GM19328 (cell line): ENCODE measurements around the gene CDK6.

Experiments used
- ATAC-seq: cut with Tn5 transposase; IDR thresholded peaks from one replicate; pipeline ENCODE4 v1.9.1; 2021; ENCODE audit warnings: mild to moderate bottlenecking, moderate library complexity; ENCODE audit not compliant: unreplicated experiment

Gene CDK6

GRCh38 chr7:92847305-92847704, 10.9 kb upstream of the CDK6 start:
- ATAC-seq: no peak

- ATAC-seq: no peak
These were observed 9.4 kb upstream of the CDK6 start for GRCh38 chr7:92845736-92846135.

DNA sequence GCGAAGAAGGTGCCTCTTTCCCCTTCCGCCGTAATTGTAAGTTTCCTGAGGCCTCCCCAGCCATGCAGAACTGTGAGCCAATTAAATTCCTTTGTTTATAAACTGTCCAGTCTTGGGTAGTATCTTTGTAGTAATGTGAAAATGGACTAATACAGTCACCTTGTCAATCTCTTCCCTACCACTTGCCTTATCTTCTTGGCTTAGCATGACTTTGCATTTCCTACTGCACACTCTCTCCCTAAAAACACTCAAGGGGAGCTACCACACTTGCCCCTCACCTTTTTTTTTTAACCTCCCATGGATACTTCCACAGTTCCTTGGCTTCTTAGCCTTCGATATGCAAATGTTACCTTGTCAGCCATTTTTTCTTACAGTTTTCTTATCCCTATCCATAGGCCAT, 7.4 kb upstream of the CDK6 start:
- no peak for ATAC-seq

DNA sequence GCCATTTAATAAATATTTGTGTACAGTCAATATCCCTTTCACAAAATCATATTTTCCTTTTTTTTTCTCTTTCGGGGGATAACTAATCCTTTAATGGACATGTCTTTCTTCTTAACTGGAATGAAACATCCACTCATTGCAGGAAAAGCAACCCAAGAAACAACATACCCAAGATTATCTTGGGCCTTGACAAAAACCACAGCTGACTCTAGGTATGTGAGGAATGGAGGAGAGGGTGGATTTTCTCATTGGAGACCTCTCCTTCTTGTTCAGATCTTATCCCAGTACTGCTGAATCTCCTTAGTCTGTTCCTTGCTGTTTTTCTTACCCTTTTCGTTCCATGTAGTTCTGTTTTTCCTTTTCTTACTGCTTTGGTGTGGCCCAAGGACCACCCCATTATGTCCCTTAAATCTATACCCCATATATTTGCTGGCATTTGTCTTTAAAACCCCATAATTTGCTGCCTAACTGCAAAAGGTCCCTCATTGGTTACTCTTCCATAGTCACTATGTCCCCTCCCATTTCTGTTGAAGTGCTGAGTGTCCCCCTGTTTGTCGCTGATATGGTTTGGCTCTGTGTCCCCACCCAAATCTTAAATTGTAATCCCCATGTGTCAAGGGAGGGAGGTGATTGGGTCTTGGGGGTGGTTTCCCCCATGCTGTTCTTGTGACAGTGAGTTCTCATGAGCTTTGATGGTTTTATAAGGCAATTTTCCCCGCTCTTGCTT, 6.8 kb upstream of the CDK6 start:
- no peak for ATAC-seq

- no peak for ATAC-seq
These were observed 4.8 kb upstream of the CDK6 start for GRCh38 chr7:92841192-92841591.

DNA sequence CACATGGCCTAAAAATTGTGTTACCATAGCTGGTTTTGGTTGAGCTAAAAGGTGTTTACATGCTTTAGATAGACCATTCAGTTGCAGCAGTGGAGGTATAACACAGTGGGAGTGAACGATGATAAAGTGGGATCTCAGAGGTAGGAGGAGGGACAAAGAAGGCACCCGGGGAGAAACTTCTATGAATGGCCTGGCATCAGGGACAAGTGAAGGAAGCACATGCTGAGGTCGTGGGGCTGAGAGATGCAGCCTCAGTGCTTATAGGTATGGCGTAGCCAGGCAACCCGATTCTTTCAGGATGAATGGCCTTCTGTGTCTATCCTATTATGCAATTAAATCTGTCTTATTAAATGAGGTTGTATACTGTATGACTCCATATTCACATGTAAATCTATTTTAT, 3.9 kb upstream of the CDK6 start:
- ATAC-seq: no peak

- no peak for ATAC-seq
These were observed 3.5 kb upstream of the CDK6 start for GRCh38 chr7:92839901-92840300.

DNA sequence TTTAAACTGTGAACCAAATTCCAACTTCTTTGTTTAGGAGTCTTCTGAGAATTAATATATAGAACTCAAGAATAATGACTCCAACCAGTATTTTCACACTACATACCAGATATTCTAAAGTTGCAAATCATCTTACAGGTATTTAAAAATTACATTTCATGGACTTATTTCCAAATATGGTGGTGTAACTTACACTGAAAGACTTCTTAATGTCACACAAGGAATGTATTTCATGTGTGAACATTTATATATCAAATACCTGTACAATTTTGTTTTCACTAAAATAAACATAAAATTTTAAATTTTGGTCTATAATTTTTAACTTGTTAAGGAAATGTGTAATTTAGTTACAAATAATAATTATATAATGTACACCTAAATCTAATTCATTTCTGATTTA, 2.6 kb upstream of the CDK6 start:
- ATAC-seq: no peak

- no peak for ATAC-seq
These were observed 802 bp upstream of the CDK6 start for GRCh38 chr7:92837000-92837749.

GRCh38 chr7:92835851-92836488, 403 bp downstream of the CDK6 start:
- ATAC-seq: no peak

- no peak for ATAC-seq
These were observed 1.0 kb downstream of the CDK6 start for GRCh38 chr7:92835261-92835850.

DNA sequence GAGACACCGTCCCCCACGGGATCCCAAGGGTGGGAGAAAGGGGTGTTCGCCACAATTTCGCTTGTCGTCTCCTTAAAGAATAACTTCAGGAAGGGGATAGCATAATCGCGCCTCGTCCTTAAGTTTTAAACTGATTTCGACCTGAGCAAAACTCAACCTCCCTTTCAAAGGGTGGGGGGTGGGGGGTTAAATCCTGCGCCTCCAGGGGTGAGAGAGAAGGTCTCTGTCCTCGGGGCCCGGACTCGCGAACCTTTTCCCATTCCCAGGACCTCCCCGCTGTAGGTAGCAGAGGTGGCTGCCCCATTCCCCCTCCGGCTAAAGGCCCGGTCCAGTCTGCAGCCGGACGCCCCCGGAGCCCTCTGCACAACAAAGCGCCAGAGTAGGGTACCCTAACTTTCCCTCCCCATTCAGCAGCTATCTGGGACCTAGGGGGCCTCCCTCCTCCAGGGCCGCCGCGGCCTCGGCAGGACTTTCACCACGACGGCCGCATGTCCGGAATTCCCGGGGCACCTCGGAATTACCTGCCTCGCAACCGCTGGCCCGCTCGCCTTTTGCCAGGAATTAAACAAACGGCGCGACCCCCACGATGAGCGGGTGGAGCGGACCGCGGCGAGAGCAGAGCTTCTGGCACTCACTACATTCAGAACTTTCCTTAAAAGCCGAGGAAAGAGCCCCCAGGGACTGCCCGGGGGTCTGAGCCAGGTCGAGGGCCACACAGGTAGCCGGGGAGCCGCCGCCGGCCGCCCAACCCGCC, 1.7 kb downstream of the CDK6 start:
- ATAC-seq: no peak

DNA sequence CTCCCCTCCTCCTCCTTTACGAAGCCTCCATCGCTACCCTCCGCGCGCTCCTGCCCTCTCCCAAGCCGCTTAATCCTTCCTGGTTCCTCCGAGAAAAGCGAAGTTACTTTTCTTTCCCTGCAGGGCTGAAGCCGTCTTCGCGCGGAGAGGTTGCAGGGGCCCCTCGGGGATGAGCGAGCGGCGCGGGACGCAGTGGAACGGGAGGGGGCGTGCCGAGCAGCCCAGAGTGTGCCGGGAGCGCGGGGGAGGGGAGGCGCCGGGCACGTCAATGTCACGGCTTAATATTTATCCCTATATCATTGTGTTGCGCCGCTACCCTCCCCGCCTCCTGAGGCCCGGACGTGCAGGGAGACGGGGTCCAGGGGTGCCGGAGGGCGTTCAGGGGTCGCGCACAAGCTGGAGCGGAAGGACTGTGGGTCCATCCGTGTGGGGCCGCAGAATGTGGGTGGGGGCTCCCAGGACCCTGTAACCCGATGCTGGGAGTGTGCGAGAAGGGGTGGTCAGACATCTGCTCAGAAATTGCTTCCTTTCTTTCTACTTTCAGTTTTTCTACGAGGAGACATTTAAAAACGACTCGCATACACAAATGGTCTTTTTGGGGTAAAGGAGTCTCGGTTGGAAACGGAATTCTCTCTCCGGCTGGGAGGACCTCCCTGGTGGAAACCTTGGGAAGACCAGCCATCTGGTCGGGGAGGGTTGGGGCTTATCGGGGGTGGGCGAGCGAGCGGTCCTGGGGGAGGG, 2.4 kb downstream of the CDK6 start:
- peak; percentile 42 for ATAC-seq

DNA sequence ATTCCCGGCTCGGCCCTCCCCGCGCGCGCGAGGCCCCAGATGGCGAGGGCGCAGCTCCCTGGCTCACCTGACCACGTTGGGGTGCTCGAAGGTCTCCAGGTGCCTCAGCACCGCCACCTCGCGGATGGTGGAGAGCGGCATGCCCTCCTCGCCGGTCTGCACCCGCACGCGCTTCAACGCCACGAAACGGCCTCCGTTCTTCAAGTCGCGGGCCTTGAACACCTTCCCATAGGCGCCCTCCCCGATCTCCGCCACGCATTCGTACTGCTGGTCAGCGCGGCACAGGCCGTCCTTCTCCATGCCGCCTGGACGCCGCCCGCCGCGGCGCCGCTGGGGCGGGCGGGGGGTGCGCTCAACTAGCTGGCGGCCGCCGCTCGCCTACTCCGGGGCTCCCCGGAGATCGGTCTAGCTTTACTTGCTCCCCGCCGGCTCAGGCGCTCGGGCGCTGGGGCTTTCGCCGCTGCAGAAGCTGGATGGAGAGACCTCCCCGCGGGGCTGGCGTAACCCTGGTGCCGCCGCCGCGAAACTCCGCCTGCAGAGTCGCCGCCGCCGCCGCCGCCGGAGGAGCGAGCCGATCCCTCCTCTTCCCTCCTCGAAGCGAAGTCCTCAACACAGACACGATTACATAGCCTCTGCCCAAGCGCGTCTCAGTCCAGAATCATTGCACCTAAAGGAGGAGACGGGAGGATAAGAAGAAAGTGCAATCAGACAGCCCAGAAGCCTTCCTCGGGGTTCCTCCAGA, 3.2 kb downstream of the CDK6 start:
- ATAC-seq: peak; percentile 54

GRCh38 chr7:92832534-92833023, 3.8 kb downstream of the CDK6 start:
- ATAC-seq: no peak

GRCh38 chr7:92831716-92832533, 4.4 kb downstream of the CDK6 start:
- ATAC-seq: no peak

DNA sequence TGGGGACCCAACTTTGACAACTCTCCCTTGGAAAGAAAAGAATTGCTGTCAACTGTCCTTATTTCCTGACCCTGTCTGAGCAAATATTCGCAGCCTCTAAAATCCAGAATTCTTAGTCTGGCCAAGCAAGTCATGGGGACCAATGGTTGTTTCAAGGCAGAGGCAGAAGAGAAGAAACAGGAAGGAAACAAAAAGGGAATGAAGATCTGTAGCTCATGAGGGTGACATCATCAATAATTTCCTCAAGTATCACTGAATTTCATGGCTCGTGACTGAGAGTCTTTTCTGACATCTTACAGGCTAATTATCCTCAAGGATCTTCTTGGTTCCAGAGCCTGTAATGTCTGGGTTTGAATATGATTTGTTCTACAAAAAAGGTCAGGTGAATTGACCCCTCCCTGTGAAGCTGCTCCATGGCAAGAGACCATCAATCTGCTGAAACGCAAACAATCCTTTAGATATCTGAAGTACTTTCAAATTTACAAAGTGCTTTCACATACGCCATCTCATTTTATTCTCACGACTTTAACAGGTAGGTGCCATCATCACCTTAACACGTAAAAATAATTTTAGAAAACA, 5.8 kb downstream of the CDK6 start:
- ATAC-seq: no peak

DNA sequence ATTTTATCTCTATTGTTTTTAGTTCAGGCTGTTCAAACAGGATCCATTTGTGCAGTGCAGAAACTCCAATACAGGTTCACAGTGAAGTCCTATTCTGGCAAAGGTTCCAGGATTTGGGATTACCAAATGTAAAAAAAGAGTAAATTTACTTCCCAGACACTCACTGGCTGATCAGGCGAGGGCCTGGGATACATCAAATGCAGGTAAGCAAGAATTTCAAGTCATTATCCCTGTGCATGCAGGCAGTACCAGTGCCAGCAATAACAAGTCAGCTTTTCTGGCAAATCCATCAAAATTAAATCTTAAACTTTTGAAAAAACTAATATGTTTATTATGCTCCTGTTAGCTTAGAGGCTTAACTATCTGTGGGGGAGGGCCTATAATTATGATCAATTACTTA, 6.3 kb downstream of the CDK6 start:
- ATAC-seq: no peak
